SKM-1 treated with dmso at 0.1 percent for 144 hours (cell line): ENCODE data around the gene INPP4A.

Source experiments
- DNase-seq: peaks from one replicate; lab custom pipeline; 2025; ENCODE audit not compliant: unreplicated experiment; lab: John Stamatoyannopoulos, UW

INPP4A gene

GRCh38 chr2:98608962-98609604 lies 164.4 kb downstream of the INPP4A start:
- no peak for DNase-seq

- DNase-seq, result no peak
Observed at GRCh38 chr2:98614024-98614739, 169.5 kb downstream of the INPP4A start.

GRCh38 chr2:98615481-98615880 lies 170.8 kb downstream of the INPP4A start:
- no peak for DNase-seq

GRCh38 chr2:98617149-98617548 lies 172.5 kb downstream of the INPP4A start:
- DNase-seq, result no peak

- no peak for DNase-seq
Observed at GRCh38 chr2:98623657-98624056, 179.0 kb downstream of the INPP4A start.

GRCh38 chr2:98632351-98632750 lies 187.7 kb downstream of the INPP4A start:
- no peak for DNase-seq

GRCh38 chr2:98634406-98635092 lies 189.9 kb downstream of the INPP4A start:
- DNase-seq, result no peak

GRCh38 chr2:98637401-98638147 lies 192.9 kb downstream of the INPP4A start:
- DNase-seq, result no peak

- DNase-seq, result no peak
Observed at GRCh38 chr2:98643496-98644100, 198.9 kb downstream of the INPP4A start.
